Measurements from ENCODE around the gene BACH2. TPM values are rescaled to one million over a fixed set of nuclear protein-coding genes. Genes with fewer than 3 reads are reported as not detected.
"Not testable (repeated sequence)": the region's sequence is repeated elsewhere in the genome, so short reads cannot be mapped to it uniquely, and the experiment has no call there.

BACH2 gene
- total RNA-seq, 1 donor from 2014 or later, result 90.4 TPM

GRCh38 chr6:89975991-89976693, 320.5 kb downstream of the BACH2 start:
- no peak for ATAC-seq (ENCODE audit: low read depth)
- CTCF ChIA-PET, result interaction anchor here (3.2 kb wide), 1 partner anchor 241 kb away, joined by 13 read pairs; no protein-coding TSS in a partner anchor

GRCh38 chr6:89975366-89975765, 321.3 kb downstream of the BACH2 start:
- ChIA-PET CTCF (interaction anchor here (0.9 to 3.2 kb wide), 2 partner anchors 241 to 503 kb away, joined by 3 to 13 read pairs; no protein-coding TSS in a partner anchor), POLR2A (no interaction called here)
- no peak overlapping the region for H3K27ac Mint-ChIP-seq
- H3K36me3 Mint-ChIP-seq (ENCODE audit: low read depth), result peaks cover 48% of the 10 kb centered on the region
- ATAC-seq (ENCODE audit: low read depth), result no peak
- intact Hi-C loops (cut with micrococcal nuclease), result no loop called here
- H3K9me3 Mint-ChIP-seq, result no peaks in the 10 kb centered on the region
- H3K27me3 Mint-ChIP-seq, result no peaks in the 10 kb centered on the region
- TF ChIP-seq CTCF (IDR thresholded peaks at IDR 0.05), result no peak
- no peak for DNase-seq
- peaks cover under 1% of the 10 kb centered on the region for H3K4me1 Mint-ChIP-seq
- no peak overlapping the region for H3K4me3 Mint-ChIP-seq

More at GRCh38 chr6:89975991-89976693, 320.5 kb downstream of the BACH2 start:
- Mint-ChIP-seq H3K4me1 (peaks cover 4% of the 10 kb centered on the region), H3K9me3 (no peaks in the 10 kb centered on the region), H3K4me3 (no peak overlapping the region), H3K27ac (peak overlapping the region; percentile 26), H3K36me3 (ENCODE audit: low read depth) (peaks cover 50% of the 10 kb centered on the region), H3K27me3 (no peaks in the 10 kb centered on the region)
- no peak for DNase-seq
- TF ChIP-seq CTCF (IDR thresholded peaks at IDR 0.05), result no peak
- intact Hi-C loops (cut with micrococcal nuclease), result no loop called here
- POLR2A ChIA-PET, result no interaction called here

- Mint-ChIP-seq H3K4me1 (no peaks in the 10 kb centered on the region), H3K36me3 (ENCODE audit: low read depth) (peaks cover 44% of the 10 kb centered on the region)
- intact Hi-C loops (cut with micrococcal nuclease), result loop anchor here (5.0 kb wide), 1 partner anchor 297 kb away; no protein-coding TSS in a partner anchor
Observed at GRCh38 chr6:89974834-89975233, 321.8 kb downstream of the BACH2 start.

GRCh38 chr6:89972025-89972381, 324.6 kb downstream of the BACH2 start:
- Mint-ChIP-seq H3K27ac (peak overlapping the region; percentile 15), H3K27me3 (no peaks in the 10 kb centered on the region), H3K4me1 (peaks cover 6% of the 10 kb centered on the region), H3K9me3 (no peaks in the 10 kb centered on the region), H3K36me3 (ENCODE audit: low read depth) (peaks cover 55% of the 10 kb centered on the region), H3K4me3 (no peak overlapping the region)
- ChIA-PET POLR2A (interaction anchor here (1.0 kb wide), 1 partner anchor 313 kb away, joined by 3 read pairs; no protein-coding TSS in a partner anchor), CTCF (interaction anchor here (3.0 to 3.7 kb wide), 2 partner anchors 245 to 421 kb away, joined by 10 to 18 read pairs; no protein-coding TSS in a partner anchor)
- DNase-seq, result no peak
- no peak for ATAC-seq (ENCODE audit: low read depth)
- no peak for TF ChIP-seq CTCF (IDR thresholded peaks at IDR 0.05)
- intact Hi-C loops (cut with micrococcal nuclease), result loop anchor here (5.0 kb wide), 1 partner anchor 300 kb away; no protein-coding TSS in a partner anchor

More at GRCh38 chr6:89974834-89975233, 321.8 kb downstream of the BACH2 start:
- H3K4me3 Mint-ChIP-seq, result no peak overlapping the region
- ChIA-PET POLR2A (no interaction called here), CTCF (interaction anchor here (0.9 to 3.2 kb wide), 2 partner anchors 242 to 504 kb away, joined by 3 to 13 read pairs; no protein-coding TSS in a partner anchor)
- no peak overlapping the region for H3K27ac Mint-ChIP-seq
- TF ChIP-seq CTCF (IDR thresholded peaks at IDR 0.05), result no peak
- ATAC-seq (ENCODE audit: low read depth), result no peak
- H3K27me3 Mint-ChIP-seq, result no peaks in the 10 kb centered on the region
- H3K9me3 Mint-ChIP-seq, result no peaks in the 10 kb centered on the region
- DNase-seq, result no peak

GRCh38 chr6:89971338-89972024, 325.2 kb downstream of the BACH2 start:
- not testable (repeated sequence) for DNase-seq; ATAC-seq (ENCODE audit: low read depth); H3K9me3 Mint-ChIP-seq; H3K4me3 Mint-ChIP-seq; H3K27me3 Mint-ChIP-seq
- peaks cover 11% of the 10 kb centered on the region for H3K4me1 Mint-ChIP-seq
- intact Hi-C loops (cut with micrococcal nuclease), result loop anchor here (5.0 kb wide), 1 partner anchor 301 kb away; no protein-coding TSS in a partner anchor
- H3K36me3 Mint-ChIP-seq (ENCODE audit: low read depth), result peaks cover 60% of the 10 kb centered on the region
- POLR2A ChIA-PET, result interaction anchor here (1.0 kb wide), 1 partner anchor 314 kb away, joined by 3 read pairs; no protein-coding TSS in a partner anchor
- CTCF ChIA-PET, result interaction anchor here (1.3 to 3.7 kb wide), 5 partner anchors 15 to 507 kb away, joined by 4 to 20 read pairs (median 10); no protein-coding TSS in a partner anchor
- H3K27ac Mint-ChIP-seq, result peak overlapping the region; percentile 15
